ENCODE results near the gene ACTL10.

Gene ACTL10

DNA sequence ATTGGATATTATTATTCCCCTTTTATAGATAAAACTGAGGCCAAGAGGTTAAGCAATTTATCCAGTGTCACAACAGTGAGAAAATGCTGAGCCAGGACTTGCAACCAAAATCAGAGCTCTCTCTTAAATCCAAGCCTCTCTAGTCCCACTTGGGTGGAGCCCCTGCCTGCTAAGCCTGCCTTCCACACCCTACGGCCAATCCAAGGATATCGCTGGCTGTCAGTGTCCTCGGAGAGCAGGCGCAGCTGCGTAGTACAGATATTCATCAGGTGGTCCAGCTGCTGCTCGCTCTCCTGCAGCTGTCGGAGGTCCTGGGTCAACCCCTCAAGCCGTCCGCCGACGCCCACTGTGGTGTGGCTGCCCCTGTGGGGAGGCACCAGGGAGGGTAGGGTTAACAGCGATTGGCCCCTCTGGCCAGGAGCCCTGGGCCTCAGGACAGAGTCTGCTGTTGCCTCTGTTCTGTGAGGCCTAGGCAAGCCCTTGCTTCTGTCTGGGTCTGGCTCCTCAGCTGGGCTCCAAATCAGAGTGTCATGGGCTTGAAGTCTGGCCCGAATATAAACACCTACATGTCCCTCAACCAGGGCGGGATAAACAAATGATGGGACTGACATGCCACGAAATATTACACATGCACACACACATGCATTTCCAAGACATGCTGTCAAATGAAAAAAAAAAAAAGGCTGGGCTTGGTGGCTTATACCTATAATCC is 11.4 kb downstream of the ACTL10 start:
- no peak for DNase-seq (ENCODE audit: low read depth)

DNA sequence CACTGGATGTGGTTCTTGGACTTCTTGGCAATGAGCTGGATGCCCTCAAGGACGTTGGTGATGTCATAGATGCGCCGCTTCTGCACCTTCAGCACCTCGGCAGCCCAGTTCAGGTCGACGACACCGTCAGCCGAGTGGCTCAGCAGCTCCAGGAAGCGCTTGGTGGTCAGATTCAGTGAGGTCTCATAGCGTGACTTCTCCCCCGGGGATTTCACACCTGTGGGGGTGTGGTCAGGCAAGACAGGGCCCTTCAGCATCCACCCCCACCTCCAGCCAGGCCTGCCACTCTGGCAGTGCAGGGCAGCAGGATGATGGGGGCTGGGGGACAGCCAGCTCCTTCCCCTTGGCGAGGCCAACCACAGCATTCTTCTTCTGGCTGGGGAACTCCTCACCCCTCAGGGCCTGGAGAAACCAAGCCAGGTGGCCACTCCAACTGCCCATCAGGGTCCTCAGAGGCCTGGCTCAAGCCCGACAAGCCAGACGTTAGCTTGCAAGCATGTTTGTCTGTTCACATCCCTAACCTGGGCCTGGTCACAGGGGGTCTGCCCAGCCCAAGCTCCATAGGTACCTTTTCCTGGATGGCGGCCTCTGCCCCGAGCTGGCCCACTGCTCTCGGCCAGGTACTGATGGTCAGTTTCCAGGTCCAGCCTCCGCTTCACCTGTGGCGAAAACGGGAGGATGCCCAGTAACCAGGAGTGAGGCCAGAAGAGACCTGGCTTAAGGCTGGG is 13.2 kb downstream of the ACTL10 start:
- DNase-seq (ENCODE audit: low read depth) = no peak

DNA sequence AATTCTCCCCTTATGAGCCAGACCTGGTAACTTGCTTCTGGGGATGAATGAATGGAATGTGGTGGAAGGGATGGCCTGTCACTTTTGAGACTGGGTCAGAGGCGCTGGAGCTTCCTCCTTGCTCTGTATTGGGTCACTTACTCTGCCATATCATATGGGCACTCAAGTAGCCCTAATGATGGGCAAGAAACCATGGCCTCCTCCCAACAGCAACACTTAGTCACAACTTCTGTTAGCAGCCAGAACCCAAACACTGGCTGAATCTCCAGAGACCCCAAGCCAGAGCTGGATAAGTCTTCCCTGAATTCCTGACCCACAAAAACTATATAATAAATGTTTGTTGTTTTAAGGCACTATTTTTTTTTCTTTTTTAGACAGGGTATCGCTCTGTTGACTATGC is 13.9 kb downstream of the ACTL10 start:
- peak; percentile 67 for DNase-seq (ENCODE audit: low read depth)

DNA sequence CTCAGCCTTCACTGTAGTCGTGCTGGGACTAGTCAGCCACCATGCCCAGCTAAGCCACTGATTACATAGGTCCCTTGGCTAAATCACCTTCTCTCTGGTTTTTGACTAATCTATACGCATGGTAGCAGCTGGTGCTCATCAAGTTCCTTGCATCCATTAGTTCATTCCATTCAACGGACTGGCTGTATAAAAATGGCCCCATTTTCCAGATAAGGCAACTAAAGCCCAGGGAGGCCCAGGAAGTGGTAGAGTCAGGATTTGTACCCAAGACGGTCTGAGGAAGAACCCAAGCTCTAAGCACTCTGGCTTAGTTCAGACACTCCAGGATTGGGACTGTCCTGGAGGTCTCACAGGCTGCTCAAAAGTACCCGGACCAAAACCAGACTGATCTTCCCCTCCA is 14.5 kb downstream of the ACTL10 start:
- no peak for DNase-seq (ENCODE audit: low read depth)

DNA sequence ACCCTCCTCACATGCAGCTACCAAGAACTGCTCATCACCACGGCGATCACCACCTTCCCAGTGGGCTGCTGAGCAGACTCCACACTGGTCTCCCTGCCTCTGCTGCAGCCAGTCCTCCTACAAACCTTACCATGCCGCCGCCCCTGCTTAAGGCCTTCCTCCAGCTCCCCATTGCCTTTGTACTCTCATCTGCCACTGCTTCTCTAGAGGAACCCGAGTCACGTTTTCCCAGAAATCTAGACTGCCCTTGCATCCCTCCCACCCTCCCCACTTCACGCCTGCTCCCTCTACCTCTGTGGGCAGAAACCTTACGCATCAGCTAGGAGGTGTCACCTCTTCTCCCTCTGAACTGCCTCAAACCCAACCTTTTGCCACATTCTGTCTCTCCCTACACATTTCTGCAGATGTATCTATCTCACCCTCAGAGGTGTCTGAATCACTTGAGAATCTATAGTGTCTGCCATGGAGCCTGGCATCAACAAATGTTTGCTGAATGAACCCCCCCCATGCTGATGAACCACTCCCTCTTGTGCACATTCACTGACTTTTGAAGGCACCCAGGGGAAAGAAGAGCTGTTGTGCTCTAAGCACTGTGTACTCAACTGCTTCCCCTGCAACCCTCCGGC is 15.1 kb downstream of the ACTL10 start:
- no peak for DNase-seq (ENCODE audit: low read depth)

DNA sequence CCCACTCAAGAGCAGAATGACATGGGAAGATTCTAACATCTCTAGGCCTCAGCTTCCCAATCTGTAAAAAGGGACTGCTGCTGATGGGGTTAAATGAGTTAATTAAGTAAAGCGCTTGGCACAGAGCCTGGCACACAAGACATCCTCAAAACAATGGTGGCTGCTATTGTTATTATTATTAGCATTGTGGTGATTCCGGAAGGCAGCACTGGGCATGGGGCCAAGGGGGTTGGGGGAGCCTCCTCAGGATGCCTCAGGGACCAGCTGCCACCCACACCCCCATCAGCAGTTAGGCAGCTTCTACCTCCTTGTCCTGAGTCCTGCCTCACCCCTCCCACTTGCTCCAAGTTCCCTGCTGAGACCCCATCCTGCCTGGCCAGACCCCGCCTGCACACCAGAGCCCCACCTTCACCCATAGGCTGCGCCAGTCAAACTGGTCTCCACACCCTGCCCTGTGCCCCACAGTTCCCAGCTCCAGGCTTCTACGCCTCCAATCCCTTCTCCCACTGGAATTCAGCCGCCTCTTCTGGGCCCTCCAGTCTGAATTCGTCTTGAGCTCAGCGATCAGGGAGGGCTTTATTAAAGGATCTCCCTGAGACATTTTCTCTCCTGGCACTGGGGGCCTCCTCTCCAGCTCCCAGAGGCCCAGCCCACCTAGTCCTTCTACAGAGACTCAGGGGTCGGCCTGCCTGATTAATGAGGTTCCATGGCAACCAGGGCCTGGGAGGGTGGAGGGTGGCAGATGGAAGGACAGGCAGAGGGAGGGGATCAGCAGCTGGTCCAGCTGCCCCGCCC is 18.0 kb downstream of the ACTL10 start:
- DNase-seq (ENCODE audit: low read depth) = no peak

DNA sequence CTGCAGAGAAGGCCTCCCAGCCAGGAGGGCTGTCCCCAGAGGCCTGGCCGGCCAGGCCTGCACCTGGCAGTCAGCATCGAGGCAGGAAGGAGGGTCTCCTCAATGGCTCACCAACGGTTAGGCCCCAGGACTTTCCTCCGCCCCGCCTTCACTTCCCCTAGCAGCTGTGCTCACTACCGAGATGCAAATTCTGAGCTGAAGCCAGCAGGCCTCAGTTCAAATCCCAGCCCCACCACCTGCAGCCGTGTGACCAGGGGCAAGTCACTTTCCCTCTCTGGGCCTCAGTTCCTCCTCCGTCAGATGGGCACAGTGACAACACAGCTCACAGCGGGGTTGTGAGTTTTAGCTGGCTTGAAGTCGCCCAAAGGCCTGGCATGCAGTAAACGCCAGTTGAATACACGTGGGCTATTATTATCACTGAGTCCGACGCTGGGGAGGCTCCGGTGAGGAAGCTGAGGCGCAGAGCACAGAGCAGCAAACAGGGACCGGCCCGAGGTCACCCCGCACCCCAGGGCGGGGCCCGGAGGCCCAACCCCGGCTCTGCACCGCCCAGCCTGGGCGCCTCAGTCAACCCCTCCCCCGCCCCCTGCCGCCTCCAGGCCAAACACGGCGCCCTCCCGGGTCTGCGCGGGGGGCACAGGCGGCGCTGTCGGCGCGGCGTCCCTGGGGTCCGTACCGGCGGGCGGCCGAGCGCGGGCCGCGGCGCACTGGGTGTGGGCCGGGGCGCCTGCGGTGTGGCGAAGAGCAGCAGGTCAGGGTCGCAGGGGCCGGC is 18.8 kb downstream of the ACTL10 start:
- DNase-seq (ENCODE audit: low read depth) = no peak

DNA sequence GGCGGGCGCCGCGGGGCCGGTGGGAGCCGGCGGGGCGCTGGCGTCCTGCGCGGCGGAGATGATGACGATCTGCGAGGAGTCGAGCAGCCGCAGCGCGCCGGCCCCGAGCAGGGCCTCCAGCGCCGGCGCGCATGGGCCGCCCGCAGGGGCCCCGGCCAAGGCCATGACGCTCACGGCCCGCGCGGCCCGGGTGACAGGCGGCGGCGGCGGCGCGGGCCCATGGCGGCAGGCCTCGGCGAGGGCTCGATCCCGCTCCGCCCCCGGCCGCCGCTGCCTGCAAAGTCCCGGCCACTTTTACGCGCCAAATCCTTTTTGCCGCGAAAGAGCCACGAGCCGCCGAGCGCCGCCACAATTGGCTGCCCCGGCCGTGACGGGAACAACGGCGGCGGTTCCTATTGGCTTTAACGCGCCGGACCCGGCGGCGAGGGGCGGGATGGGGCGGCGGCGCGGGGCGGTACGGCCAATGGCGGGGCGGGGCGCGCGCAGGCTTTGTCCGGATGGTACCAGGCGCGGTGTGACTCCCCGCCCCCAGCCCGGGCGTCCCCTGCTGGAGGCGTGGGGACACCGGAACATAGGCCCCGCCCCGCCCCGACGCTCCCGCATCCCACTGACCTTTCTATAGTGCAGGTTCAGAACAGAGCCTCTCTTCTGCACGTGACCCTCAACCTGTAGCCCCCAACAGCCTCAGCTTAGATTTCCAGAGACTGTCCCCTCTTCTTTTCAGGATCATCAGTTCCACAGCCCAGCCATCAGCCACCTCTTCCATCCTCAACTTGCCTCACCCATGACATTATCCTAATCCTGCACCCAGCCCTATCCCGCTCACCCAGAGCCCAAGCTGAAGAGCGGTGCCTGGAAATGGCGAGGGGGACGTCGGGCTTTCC is 19.6 kb downstream of the ACTL10 start, which contains the start of gene E2F1:
Gene E2F1 (minus strand): TSS at position 286 of the 884 bp plus-strand sequence. CDS start 121 bp downstream, at position 165.
- DNase-seq (ENCODE audit: low read depth) = peak; percentile 73

DNA sequence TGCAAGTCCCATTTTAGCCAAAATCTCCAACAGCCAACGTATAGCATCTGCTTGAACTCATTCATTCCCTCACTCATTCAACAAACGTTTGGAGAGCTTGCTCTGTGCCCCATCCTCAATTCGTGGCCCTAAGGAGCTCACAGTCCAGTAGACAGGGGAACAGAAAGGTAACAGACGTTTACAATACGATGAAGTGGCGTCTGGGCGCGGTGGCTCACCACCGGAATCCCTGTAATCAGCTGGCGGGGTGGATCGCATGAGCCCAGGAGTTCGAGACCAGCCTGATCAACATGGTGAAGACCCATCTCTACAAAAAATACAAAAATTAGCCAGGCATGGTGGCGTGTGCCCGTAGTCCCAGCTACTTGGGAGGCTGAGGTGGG is 20.2 kb downstream of the ACTL10 start:
- no peak for DNase-seq (ENCODE audit: low read depth)

DNA sequence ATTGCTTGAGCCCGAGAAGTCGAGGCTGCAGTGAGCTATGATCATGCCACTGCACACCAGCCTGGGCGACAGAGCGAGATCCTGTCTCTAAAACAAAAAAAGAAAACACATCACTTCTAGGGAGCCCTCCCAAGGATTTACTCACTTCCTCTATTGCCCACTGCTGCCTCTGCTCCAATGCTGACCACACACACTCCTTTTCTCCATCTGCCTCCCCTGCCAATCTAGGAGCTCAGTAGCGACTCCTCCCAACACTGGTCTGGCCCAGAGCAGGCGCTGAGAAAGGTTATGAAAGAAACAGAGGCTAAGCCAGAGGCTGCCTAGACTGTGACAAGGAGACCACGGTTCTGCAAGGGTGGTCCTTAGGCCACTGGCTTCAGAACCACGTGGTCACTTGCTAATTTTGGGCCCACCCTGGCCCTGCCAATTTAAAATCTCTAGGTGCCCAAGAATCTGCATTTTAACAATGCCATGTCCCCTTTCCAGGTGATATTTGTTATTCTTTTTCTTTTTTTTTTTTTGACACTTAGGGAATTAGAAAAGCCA is 20.7 kb downstream of the ACTL10 start:
- no peak for DNase-seq (ENCODE audit: low read depth)

DNA sequence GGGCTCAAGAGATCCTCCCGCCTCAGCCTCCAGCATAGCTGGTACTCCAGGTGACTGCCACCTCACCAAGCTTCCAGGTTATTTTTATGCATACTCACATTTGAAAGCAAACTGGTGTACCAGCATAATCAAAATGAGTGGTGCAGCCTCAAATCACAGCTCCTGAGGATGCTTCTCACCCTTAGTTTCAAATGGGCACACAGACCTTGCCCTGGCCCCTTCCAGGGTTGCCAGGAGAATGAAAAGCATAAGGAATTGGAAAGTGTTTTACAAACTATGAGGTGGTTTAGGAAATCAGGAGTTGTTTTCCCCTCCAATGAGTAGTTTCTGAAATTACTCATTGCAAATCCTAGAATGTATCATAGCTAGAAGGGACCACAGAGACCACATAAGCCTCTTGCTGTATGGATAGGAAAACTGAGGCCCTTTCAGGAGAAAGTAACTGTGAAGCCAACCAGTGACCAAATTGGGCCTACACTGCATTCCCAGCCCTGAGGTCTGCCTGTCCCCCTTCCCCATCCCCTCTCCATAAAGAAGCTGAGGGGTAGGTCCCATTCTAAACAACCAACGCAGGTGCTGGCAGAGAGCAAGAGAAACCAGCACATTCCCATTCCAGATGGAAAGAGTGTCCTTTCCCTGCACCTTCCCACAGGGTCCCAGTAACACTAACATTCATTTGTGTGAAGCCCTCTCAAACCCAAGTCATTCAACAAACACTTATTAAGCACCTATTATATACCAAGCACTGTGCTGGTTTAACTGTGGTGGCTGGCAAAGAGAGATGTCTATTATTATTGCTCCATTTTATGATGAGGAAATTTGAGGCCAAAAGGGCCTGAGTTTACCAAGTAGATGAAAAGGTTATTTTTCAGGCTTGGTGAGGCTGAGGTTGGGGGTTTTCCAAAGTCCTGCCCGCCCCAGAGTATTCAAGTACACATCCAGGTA is 21.5 kb downstream of the ACTL10 start:
- no peak for DNase-seq (ENCODE audit: low read depth)

DNA sequence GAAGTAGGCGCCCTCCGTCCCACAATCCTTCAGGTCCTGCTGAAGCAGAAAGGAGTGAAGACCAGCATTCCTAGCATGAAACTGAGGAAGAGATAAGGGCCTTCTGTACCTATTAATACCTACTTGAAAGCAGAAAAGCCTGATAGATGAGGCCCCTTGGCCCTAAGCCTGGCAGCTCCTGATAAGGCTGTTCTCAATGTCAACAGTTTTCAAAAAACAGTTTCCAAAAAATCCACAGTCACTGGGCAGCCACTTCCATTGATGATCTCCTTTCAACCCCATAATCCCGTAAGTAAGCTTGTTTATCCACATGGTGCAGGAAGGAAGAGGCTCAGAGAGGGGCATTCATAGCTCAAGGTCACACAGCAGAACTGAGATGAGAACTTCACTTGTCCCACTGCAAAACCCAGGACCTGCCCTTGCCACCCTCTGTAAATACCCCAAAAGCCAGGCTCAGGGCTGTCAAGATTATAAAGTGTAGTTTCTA is 22.2 kb downstream of the ACTL10 start:
- no peak for DNase-seq (ENCODE audit: low read depth)

DNA sequence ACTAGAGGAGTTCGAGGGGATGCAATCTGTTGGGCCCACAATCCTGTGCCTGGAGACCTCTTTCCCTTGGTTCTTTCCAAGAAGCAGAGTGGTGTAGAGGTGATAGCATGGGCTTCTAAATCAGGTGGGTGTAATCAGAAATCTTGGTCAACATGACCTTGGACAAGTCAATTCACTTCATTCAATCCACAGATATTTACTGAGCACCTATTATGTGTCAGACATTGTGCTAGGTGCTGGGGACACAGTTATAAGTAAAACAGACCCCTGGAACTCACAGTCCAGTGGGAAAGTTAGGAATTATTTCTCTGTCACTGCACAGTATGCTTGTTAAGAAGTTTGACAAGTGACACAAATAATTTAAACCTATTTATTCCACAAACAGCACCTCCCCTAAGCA is 22.8 kb downstream of the ACTL10 start:
- no peak for DNase-seq (ENCODE audit: low read depth)

DNA sequence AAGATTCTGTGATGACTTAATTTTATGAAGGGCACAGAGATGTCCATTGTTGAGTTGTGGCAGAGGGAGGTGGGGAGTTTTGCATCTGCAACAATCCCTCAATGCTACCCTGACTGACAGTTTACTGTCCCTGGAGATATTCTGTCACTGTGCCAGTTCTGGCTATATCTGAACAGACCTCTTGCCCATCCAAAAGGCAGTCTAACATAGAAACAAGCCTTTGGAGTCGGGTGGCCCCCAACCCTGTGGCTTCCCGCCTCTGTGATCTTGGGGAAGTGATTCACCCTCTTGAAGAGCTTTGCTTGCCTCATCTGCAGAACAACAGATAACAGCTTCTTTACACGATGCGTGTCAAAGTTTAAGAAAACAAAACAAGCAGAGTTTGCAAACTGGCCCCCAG is 23.2 kb downstream of the ACTL10 start:
- DNase-seq (ENCODE audit: low read depth) = no peak

DNA sequence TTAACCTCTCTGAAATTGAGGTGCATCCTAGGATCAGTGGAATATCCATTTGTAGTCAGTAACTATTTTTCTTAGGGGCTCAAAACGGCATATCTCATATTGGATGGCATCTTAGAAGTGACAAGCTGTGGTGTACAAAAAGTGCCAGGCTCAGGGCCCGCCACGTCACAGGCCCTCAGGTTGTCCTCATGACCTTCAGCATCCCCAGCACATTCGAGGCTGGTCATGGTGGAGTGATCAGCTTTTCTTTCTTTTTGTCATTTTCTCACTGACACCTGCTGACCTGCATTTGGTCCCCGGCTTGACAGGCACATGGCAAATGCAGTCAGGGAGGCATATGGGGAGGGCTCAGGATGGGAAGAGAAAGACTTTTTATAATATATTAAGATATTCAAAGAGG is 26.5 kb downstream of the ACTL10 start:
- no peak for DNase-seq (ENCODE audit: low read depth)

DNA sequence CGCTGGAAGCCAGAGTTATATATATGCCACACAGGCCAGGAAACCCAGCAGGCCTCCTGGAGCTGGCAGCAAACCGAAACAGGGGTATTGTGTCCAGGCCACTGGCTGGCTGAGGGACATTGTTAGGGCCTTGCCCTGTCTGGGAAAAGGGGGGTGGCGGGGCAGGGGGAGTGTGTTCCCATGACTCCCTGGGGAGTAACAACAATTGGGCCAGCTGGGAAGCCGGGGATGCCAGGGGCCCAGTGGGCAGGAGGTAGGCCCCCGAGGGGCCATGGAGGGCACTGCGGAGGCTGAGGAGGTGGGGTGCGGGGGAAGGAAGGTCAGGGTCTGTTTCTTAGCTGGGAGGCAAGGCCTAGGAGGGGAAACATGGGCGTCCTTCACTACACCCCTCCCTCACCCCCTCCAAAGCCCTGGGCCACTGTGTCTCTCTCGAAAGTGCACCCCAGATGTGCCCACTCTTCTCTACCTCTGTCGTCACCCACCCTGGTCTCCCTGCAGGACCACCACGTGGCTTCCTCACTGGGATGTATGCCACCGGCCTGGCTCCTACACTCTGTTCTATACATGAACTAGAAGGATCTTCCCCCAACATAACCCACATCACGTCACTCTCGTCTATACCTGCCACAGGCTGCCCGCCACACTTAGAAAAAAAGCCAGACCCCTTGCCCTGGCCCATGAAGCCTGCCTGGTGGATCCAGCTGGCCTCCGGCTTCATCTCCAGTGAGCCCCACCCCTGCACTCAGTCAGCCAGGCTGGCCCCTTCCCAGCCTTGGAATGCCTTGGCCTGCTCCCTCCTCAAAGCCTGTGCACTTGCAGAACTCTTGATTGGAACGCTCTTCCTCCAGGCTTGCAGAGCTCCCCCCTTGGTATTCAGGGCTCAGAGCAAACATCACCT is 27.2 kb downstream of the ACTL10 start:
- DNase-seq (ENCODE audit: low read depth) = no peak

DNA sequence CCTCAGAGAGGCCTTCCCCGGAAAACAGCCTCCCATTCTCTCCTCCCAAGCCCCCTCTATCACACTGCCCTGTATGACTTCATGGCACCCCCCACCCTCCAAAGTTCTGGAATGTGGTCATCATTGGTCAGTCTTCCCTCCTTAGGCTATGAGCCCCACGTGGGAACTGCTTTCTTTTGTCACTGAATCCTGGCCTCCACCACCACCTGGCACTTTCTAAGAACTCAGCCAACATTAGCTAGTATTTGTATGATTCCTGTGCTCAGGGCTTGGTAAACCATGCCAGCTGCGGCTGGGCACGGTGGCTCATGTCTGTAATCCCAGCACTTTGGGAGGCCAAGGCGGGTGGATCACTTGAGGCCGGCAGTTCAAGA is 27.9 kb downstream of the ACTL10 start:
- no peak for DNase-seq (ENCODE audit: low read depth)

DNA sequence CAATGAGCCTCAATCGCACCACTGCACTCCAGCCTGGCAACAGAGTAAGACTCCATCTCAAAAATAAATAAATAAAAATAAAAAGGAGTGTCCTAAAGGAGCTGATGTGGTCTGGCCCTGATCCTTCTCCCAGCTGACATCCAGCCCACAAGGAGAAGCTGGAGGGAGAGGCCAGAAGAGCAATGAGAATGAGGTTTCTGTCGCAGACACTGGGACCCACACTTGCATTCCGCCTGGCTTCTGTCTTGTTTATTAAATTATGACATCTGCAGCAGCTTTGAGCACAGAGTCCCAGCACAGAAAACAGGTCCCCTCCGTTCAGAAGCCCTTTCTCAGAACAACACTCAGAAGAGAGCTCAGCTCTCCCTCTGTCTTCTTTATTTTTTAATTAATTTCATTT is 29.7 kb downstream of the ACTL10 start:
- no peak for DNase-seq (ENCODE audit: low read depth)
